Mucosa of descending colon (tissue), 3 donors: ENCODE data around the gene TTLL4. TPM values are rescaled to one million over a fixed set of nuclear protein-coding genes. Genes with fewer than 3 reads are reported as not detected.
"Not testable (repeated sequence)": the region's sequence is repeated elsewhere in the genome, so short reads cannot be mapped to it uniquely, and the experiment has no call there.

ENCODE experiments used
- ATAC-seq: fragments of 200-7000 bp; cut with Tn5 transposase; one replicate; pipeline ENCODE4 v1.9.1; 2020; ENCODE audit warnings: mild to moderate bottlenecking, moderate library complexity
- DNase-seq, 3 donors: peaks; one replicate each; pipeline ENCODE4 v3.0.0-alpha.2; 2020
- H3K36me3 ChIP-seq: fragments of 200-600 bp; one replicate; pipeline ENCODE4 v1.8.0; 2021; ENCODE audit warnings: low read depth, mild to moderate bottlenecking
- H3K4me1 ChIP-seq: fragments of 200-600 bp; one replicate; pipeline ENCODE4 v1.8.0; 2021; ENCODE audit warnings: low read depth, mild to moderate bottlenecking
- H3K4me3 ChIP-seq: fragments of 200-600 bp; one replicate; pipeline ENCODE4 v1.8.0; 2021; ENCODE audit warnings: mild to moderate bottlenecking
- H3K9me3 ChIP-seq: fragments of 200-600 bp; one replicate; pipeline ENCODE4 v1.8.0; 2021; ENCODE audit warnings: mild to moderate bottlenecking
- intact Hi-C, 2 donors: fragments of 100-400 bp; cut with DNase I in 1 of 2; cut with micrococcal nuclease in 1 of 2; formaldehyde crosslinking; loops; one replicate each; pipeline versions ENCODE4 v1.11.0 to v1.11.1; 2022; cut with DNase I, micrococcal nuclease
- total RNA-seq, 3 donors: library from RNA; stranded (reverse); fragmentation: NEBNext Ultra II Directional in 2 of 3; extraction: Animal tissue kit (Norgen Biotek cat#: 25700) in 2 of 3; gene quantifications; one replicate each; pipeline versions ENCODE4 v1.2.1 to v1.2.4, GENCODE V29; 2021 to 2023
- TF ChIP-seq, protein P1 (sequence below): fragments of 200-600 bp; IDR thresholded peaks from one replicate; pipeline ENCODE4 v1.8.0; 2022; ENCODE audit warnings: antibody characterized with exemption, mild to moderate bottlenecking
- donor health status: DM: no; HTN: no; CAD: no; lungs with moderate emphysema.
- donor health status: DM: no; HTN: no; CAD: no.
- donor health status: DM: no; HTN: yes; CAD: no.

The TTLL4 gene
- total RNA-seq, 3 donors from 2014 or later: 21.0 to 30.1 (median 23.8) TPM

DNA sequence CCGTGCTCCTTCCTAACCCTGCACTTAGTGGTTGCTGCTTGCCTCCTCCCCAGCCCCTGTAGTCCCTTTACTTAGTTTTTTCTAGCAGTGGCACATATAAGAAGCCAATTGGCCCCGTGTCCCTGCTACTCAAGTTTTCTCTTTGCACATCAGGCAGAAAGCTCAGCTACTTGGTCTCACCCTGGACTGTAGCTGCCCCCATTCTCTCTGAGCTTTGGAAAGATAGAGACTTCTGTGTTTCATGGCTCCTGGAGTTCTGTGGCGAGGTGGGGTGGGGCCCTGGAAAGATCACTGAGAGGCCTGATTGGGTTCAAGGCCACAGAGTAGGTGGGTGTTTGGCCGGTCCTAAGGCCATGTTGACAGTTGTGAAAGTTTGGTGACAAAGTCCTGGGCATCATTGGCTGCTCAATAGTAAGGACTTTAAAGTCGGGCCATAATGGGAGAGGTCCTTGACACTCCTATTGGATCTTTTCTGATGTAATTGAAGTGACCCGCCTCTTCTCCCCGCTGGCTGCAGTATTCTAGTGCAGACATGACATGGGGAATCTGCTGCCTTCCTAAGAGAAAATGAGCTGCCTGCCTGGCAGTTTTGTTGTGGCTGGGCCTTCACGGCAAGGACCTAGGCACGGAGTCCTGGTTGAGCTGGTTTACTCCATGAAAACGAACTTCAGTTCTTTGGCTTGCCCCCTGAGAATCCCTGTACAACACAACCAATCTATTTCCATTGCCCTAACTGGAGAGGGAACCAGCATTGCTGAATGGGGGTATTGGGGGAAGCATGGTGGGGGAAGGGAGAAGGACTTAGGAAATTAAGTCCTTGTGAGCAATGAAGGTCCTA, 45.2 kb downstream of the TTLL4 start:
- intact Hi-C loops: no loop called here
- Histone ChIP-seq H3K9me3 (no peaks in the 10 kb centered on the region), H3K36me3 (peaks cover 5% of the 10 kb centered on the region), H3K4me1 (no peaks in the 10 kb centered on the region), H3K4me3 (no peak overlapping the region)
- DNase-seq: no peak
- TF ChIP-seq, protein P1, sequence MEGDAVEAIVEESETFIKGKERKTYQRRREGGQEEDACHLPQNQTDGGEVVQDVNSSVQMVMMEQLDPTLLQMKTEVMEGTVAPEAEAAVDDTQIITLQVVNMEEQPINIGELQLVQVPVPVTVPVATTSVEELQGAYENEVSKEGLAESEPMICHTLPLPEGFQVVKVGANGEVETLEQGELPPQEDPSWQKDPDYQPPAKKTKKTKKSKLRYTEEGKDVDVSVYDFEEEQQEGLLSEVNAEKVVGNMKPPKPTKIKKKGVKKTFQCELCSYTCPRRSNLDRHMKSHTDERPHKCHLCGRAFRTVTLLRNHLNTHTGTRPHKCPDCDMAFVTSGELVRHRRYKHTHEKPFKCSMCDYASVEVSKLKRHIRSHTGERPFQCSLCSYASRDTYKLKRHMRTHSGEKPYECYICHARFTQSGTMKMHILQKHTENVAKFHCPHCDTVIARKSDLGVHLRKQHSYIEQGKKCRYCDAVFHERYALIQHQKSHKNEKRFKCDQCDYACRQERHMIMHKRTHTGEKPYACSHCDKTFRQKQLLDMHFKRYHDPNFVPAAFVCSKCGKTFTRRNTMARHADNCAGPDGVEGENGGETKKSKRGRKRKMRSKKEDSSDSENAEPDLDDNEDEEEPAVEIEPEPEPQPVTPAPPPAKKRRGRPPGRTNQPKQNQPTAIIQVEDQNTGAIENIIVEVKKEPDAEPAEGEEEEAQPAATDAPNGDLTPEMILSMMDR: no peak
- ATAC-seq: no peak

DNA sequence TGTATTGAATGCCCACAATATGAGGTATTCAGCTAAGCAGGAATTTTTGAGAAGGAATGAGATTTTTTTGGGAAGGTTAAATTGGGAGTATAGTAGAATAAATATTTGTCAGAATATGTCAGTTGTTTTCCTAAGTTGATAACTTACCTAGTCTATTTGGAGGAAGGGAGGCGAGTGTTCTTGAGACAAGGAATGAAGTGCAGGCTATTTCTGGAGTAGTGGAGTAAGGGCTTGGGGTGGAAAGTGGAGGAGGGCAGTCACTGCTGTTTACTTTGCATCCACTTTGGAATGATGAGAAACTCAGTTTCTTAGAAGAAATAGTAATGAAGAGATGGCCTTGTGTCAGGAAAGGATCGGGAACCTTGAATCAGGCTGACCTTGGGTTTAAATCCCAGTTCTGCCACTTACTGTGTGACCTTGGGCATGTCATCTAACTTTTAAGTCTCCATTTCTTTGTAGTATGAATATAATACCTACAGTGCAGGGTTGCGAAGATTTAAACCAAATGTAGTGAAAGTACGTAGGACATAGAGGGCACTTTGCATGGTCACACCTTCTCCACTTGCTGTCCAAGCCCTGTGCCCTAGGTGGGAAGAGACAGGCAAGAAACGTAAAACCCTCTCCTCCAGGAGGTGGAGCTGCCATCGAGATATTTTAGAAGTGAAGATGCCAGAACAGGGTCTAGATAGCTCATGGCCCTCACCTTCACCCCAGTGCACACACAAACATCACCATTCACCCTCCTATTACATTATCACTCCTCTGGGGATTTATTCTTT, 46.2 kb downstream of the TTLL4 start:
- Histone ChIP-seq H3K4me1 (no peaks in the 10 kb centered on the region), H3K9me3 (no peaks in the 10 kb centered on the region), H3K4me3 (no peak overlapping the region), H3K36me3 (peaks cover 2% of the 10 kb centered on the region)
- DNase-seq: no peak
- no peak for ATAC-seq
- intact Hi-C loops: no loop called here
- TF ChIP-seq, protein P1: no peak

DNA sequence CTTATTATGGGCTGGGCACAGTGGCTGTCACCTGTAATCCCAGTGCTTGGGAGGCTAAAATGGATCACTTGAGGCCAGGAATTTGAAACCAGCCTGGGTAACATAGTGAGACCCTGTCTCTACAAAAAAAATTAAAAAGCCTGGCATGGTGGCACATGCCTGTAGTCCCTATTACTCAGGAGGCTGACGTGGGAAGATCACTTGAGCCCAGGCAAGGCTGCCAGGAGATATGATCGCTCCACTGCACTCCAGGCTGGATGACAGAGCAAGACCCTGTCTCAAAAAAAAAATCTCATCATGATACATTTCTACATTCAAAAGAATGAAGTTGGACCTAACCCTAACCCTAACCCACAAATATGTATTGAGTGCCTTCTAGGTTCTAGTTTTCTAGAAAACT, 51.2 kb downstream of the TTLL4 start:
- Histone ChIP-seq H3K36me3 (no peaks in the 10 kb centered on the region), H3K9me3 (no peaks in the 10 kb centered on the region), H3K4me1 (no peaks in the 10 kb centered on the region), H3K4me3 (no peak overlapping the region)
- TF ChIP-seq, protein P1: no peak
- no peak for DNase-seq
- intact Hi-C loops: no loop called here
- ATAC-seq: no peak

DNA sequence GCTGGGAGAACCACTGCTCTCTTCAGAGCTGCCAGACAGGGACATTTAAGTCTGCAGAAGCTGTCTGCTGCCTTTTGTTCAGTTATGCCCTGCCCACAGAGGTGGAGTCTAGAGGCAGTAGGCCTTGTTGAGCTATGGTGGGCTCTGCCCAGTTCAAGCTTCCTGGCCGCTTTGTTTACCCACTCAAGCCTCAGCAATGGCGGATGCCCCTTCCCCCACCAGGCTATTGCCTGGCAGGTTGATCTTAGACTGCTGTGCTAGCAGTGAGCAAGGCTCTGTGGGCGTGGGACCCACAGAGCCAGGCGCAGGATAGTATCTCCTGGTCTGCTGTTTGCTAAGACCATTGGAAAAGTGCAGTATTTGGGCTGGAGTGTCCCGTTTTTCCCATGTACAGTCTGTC, 62.1 kb downstream of the TTLL4 start:
- intact Hi-C loops, H3K4me1 ChIP-seq, H3K36me3 ChIP-seq, ATAC-seq, H3K9me3 ChIP-seq, H3K4me3 ChIP-seq, DNase-seq: not testable (repeated sequence)

DNA sequence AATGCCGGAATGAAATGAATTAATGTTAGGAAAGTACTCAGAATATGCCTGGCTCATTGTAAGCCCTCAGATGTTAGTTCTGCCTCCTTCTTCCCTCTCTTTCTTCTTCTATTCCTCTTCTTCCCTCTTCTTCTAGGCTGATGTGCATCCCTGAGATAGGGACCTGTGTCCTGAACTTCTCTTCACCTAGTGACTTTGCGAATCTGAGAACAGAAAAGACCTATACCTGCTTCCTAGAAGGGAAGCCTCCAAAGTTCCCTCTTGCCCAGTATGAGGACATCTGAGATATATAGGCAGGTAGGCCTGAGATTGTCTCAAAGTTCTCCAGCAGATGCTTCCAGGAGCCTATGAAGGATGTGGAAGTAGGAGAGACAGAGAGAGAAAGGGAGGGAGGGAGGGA, 63.2 kb downstream of the TTLL4 start:
- DNase-seq (no peak), ATAC-seq (no peak)
- H3K36me3 ChIP-seq: no peaks in the 10 kb centered on the region
- H3K4me1 ChIP-seq: no peaks in the 10 kb centered on the region
- TF ChIP-seq, protein P1: no peak
- intact Hi-C loops: no loop called here
- H3K4me3 ChIP-seq: no peak overlapping the region
- peaks cover 3% of the 10 kb centered on the region for H3K9me3 ChIP-seq

DNA sequence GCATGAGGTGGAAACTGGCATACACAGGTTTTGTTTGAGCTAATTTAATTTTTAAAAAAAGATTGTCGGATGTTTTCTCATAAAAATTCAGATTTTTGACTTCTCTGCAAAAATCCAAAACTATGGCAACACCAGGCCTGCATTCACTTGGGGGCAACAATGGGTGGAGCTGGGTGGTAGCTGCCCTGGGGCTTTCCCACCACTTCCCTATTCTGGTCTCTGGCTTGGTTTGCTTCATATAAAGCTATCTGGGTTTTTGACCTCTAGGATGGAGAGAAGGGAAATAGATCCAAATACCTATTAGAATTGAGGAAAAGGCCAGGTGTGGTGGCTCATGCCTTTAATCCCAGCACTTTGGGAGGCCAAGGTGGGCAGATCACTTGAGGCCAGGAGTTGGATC, 65.9 kb downstream of the TTLL4 start:
- H3K4me3 ChIP-seq: no peak overlapping the region
- H3K36me3 ChIP-seq: no peaks in the 10 kb centered on the region
- intact Hi-C loops: no loop called here
- H3K9me3 ChIP-seq: peaks cover 3% of the 10 kb centered on the region
- DNase-seq: no peak
- TF ChIP-seq, protein P1: no peak
- H3K4me1 ChIP-seq: no peaks in the 10 kb centered on the region
- no peak for ATAC-seq
